Caco-2 (cell line): ENCODE data around the gene LILRA5. TPM values are rescaled to one million over a fixed set of nuclear protein-coding genes. Genes with fewer than 3 reads are reported as not detected.

Experiments used
- BruUV-seq: library from RNA; stranded (reverse); fragments of 400-500 nt; replicated peaks from 2 replicates; lab custom pipeline; 2021; lab: Mats Ljungman, UMichigan
- CTCF ChIA-PET: fragments of 300-600 bp; sonication (Branson Sonifier 250); formaldehyde crosslinking; loops from one replicate; lab custom pipeline; 2022; ENCODE audit warnings: antibody characterized with exemption; lab: Charles Lee
- POLR2A ChIA-PET: fragments of 300-600 bp; sonication (Branson Sonifier 250); formaldehyde crosslinking; loops from one replicate; lab custom pipeline; 2022; ENCODE audit warnings: antibody characterized with exemption; lab: Charles Lee
- DNase-seq, 2 experiments: peaks; one replicate each; pipeline versions ENCODE4 v3.0.0 to v3.0.0-alpha.2; 2020 to 2022
- H3K27me3 ChIP-seq: replicated peaks from 2 replicates; pipeline ENCODE4 v1.6.0; 2011; ENCODE audit warnings: low read length; ENCODE audit not compliant: control insufficient read depth, insufficient read depth
- H3K36me3 ChIP-seq: 2 replicates; pipeline ENCODE4 v1.5.1; 2011; ENCODE audit warnings: low read length; ENCODE audit not compliant: control insufficient read depth, insufficient read depth
- H3K4me1 ChIP-seq: fragments of 250-450 bp; sonication (Bioruptor Pico); 2 replicates; pipeline ENCODE4 v1.5.1; 2020; ENCODE audit warnings: mild to moderate bottlenecking
- H3K4me3 ChIP-seq: 2 replicates; pipeline ENCODE4 v1.5.1; 2011; ENCODE audit warnings: low read depth, mild to moderate bottlenecking, control low read depth, low read length
- H3K9me3 ChIP-seq: fragments of 250-450 bp; sonication (Bioruptor Pico); 2 replicates; pipeline ENCODE4 v1.5.1; 2020; ENCODE audit warnings: mild to moderate bottlenecking, moderate library complexity
- H3K27ac Mint-ChIP-seq: one replicate; pipeline ENCODE4 v1.8.0; 2022; ENCODE audit warnings: mixed read lengths; ENCODE audit not compliant: unreplicated experiment
- H3K27me3 Mint-ChIP-seq: one replicate; pipeline ENCODE4 v1.8.0; 2022; ENCODE audit warnings: mixed read lengths; ENCODE audit not compliant: insufficient read depth, unreplicated experiment
- H3K36me3 Mint-ChIP-seq: one replicate; pipeline ENCODE4 v1.8.0; 2022; ENCODE audit warnings: mild to moderate bottlenecking, mixed read lengths; ENCODE audit not compliant: insufficient read depth, unreplicated experiment
- H3K4me1 Mint-ChIP-seq: one replicate; pipeline ENCODE4 v1.8.0; 2022; ENCODE audit warnings: low read depth, mixed read lengths; ENCODE audit not compliant: unreplicated experiment
- H3K4me3 Mint-ChIP-seq: one replicate; pipeline ENCODE4 v1.8.0; 2022; ENCODE audit warnings: mild to moderate bottlenecking, moderate library complexity, mixed read lengths; ENCODE audit not compliant: unreplicated experiment
- H3K9me3 Mint-ChIP-seq: one replicate; pipeline ENCODE4 v1.8.0; 2022; ENCODE audit warnings: mixed read lengths; ENCODE audit not compliant: unreplicated experiment
- intact Hi-C: fragments of 100-400 bp; cut with micrococcal nuclease; formaldehyde crosslinking; loops from one replicate; pipeline ENCODE4 v1.10.0; 2022; ENCODE audit not compliant: unreplicated experiment
- total RNA-seq: library from RNA; stranded (reverse); gene quantifications from 2 replicates; pipeline ENCODE4 v1.2.3, GENCODE V29; 2022
- TF ChIP-seq, protein P1 (sequence below), 2 experiments: fragments of 200-600 bp in 1 of 2; IDR thresholded peaks; 1 replicate in 1 of 2; 2 replicates in 1 of 2; pipeline versions ENCODE4 v1.5.1 to v1.8.0; 2011 to 2022; ENCODE audit warnings: antibody characterized with exemption in 1 of 2, control low read depth in 1 of 2, inconsistent platforms in 1 of 2, low read depth in 1 of 2, low read length in 1 of 2, mild to moderate bottlenecking in 1 of 2, moderate library complexity in 1 of 2; ENCODE audit not compliant: insufficient read depth in 1 of 2, severe bottlenecking in 1 of 2, unreplicated experiment in 1 of 2

LILRA5 gene
- total RNA-seq, 1 experiment from 2014 or later = not detected

DNA sequence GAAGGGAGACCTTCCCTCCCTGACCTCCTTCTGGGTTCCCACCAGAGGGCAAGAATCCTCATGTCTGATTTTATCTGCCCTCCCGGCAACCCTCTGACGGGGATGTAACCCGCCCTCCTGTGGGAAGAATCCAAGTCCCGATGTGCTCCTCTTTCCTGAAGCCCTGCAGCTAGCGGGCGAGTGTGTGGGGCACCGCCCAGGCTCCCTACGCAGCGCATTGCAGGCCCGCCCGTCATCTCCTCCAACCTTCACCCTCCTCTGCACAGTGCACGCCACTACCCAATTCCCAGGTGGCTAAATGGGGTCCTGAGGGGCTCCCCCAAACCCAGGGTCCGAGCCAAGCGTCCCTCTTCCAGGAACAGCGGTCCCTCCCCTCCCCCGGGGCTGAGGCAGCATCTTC, 44.4 kb upstream of the LILRA5 start:
- BruUV-seq = no TSS peak
- Mint-ChIP-seq H3K36me3 (no peaks in the 10 kb centered on the region), H3K4me1 (no peaks in the 10 kb centered on the region), H3K27me3 (peaks cover 9% of the 10 kb centered on the region), H3K9me3 (no peaks in the 10 kb centered on the region), H3K27ac (no peak overlapping the region), H3K4me3 (no peak overlapping the region)
- no peak for DNase-seq
- H3K4me1 ChIP-seq = no peaks in the 10 kb centered on the region
- POLR2A ChIA-PET = no interaction called here
- no peaks in the 10 kb centered on the region for H3K9me3 ChIP-seq
- no peaks in the 10 kb centered on the region for H3K36me3 ChIP-seq
- no peaks in the 10 kb centered on the region for H3K27me3 ChIP-seq
- intact Hi-C loops = no loop called here
- CTCF ChIA-PET = no interaction called here
- TF ChIP-seq, protein P1, sequence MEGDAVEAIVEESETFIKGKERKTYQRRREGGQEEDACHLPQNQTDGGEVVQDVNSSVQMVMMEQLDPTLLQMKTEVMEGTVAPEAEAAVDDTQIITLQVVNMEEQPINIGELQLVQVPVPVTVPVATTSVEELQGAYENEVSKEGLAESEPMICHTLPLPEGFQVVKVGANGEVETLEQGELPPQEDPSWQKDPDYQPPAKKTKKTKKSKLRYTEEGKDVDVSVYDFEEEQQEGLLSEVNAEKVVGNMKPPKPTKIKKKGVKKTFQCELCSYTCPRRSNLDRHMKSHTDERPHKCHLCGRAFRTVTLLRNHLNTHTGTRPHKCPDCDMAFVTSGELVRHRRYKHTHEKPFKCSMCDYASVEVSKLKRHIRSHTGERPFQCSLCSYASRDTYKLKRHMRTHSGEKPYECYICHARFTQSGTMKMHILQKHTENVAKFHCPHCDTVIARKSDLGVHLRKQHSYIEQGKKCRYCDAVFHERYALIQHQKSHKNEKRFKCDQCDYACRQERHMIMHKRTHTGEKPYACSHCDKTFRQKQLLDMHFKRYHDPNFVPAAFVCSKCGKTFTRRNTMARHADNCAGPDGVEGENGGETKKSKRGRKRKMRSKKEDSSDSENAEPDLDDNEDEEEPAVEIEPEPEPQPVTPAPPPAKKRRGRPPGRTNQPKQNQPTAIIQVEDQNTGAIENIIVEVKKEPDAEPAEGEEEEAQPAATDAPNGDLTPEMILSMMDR (IDR thresholded peaks at IDR 0.05; ENCODE audit: insufficient read depth in 1 of 2, low read depth in 1 of 2, low read length in 1 of 2, severe bottlenecking in 1 of 2, unreplicated experiment in 1 of 2) = no peak
- H3K4me3 ChIP-seq = no peak overlapping the region

DNA sequence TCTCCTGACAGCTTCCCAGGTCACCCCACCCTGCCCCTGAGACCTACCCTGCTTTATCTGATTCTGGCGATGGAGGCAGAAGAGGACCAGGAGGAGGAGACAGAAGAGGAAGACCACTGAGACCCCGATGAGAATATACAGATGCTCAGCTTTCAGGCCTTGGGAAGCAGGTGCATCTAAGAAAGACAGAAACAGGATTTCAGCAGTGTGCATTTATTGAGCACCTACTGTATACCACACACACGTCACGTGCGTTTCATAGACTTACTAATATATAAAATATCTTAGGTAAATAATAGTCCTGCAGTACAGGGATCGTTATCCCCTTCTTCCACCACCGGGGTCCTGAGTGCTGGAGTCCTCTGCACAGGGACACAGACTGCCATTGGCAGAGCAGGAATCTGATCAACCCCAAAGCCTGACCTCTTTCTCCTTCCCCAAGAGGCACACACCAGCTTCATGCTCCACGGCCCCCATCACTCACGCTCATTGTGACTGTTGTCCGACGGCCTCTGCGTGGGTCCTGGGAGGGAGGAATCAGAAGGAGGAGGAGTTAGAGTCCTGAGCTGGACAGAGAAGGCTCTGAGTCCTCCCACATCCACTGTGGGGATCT, 43.6 kb upstream of the LILRA5 start:
- TF ChIP-seq, protein P1 (IDR thresholded peaks at IDR 0.05; ENCODE audit: insufficient read depth in 1 of 2, low read depth in 1 of 2, low read length in 1 of 2, severe bottlenecking in 1 of 2, unreplicated experiment in 1 of 2) = no peak
- Histone ChIP-seq H3K27me3 (no peaks in the 10 kb centered on the region), H3K36me3 (no peaks in the 10 kb centered on the region), H3K4me3 (no peak overlapping the region), H3K4me1 (no peaks in the 10 kb centered on the region), H3K9me3 (no peaks in the 10 kb centered on the region)
- BruUV-seq = no TSS peak
- H3K27ac Mint-ChIP-seq = no peak overlapping the region
- POLR2A ChIA-PET = no interaction called here
- no peak for DNase-seq
- H3K27me3 Mint-ChIP-seq = peaks cover 15% of the 10 kb centered on the region
- no peaks in the 10 kb centered on the region for H3K36me3 Mint-ChIP-seq
- H3K4me1 Mint-ChIP-seq = no peaks in the 10 kb centered on the region
- H3K4me3 Mint-ChIP-seq = no peak overlapping the region
- no peaks in the 10 kb centered on the region for H3K9me3 Mint-ChIP-seq
- intact Hi-C loops = no loop called here
- CTCF ChIA-PET = no interaction called here

- H3K27me3 Mint-ChIP-seq = peaks cover 17% of the 10 kb centered on the region
- Histone ChIP-seq H3K36me3 (no peaks in the 10 kb centered on the region), H3K4me3 (no peak overlapping the region), H3K4me1 (no peaks in the 10 kb centered on the region), H3K9me3 (no peaks in the 10 kb centered on the region), H3K27me3 (no peaks in the 10 kb centered on the region)
- no peak overlapping the region for H3K27ac Mint-ChIP-seq
- H3K9me3 Mint-ChIP-seq = no peaks in the 10 kb centered on the region
- no peak for DNase-seq
- no peaks in the 10 kb centered on the region for H3K4me1 Mint-ChIP-seq
- H3K36me3 Mint-ChIP-seq = no peaks in the 10 kb centered on the region
- ChIA-PET CTCF (no interaction called here), POLR2A (no interaction called here)
- no peak overlapping the region for H3K4me3 Mint-ChIP-seq
- intact Hi-C loops = no loop called here
- TF ChIP-seq, protein P1 (IDR thresholded peaks at IDR 0.05; ENCODE audit: insufficient read depth in 1 of 2, low read depth in 1 of 2, low read length in 1 of 2, severe bottlenecking in 1 of 2, unreplicated experiment in 1 of 2) = no peak
- BruUV-seq = no TSS peak
These were observed 42.7 kb upstream of the LILRA5 start for GRCh38 chr19:54355675-54356074.
